GM19193 (cell line): Measurements from ENCODE around the gene ADCY4.

ENCODE experiments used
- POLR2A ChIP-seq: IDR thresholded peaks from 4 replicates; pipeline ENCODE4 v1.6.1; 2011; ENCODE audit not compliant: insufficient read depth, insufficient read length; ENCODE audit errors: extremely low read depth

Gene ADCY4

GRCh38 chr14:24356208-24356607 is 21.3 kb upstream of the ADCY4 start:
- no peak for TF ChIP-seq POLR2A

DNA sequence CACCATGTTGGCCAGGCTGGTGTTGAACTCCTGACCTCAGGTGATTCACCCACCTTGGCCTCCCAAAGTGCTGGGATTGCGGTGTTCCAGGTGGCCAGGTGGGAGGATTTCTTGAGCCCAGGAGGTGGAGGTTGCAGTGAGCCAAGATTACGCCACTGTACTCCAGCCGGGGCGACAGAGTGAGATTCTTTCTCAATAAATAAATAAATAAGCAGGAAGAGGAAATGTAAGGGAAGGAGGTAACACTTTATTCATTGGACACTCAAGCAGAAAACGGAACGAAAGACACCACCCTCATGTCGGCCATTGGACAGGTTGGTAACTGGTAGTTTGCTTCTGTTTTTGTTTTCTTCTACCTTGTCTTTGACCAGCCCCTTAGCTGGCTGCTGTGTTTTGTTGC is 20.1 kb upstream of the ADCY4 start:
- TF ChIP-seq POLR2A, result no peak

GRCh38 chr14:24353559-24354481 is 18.9 kb upstream of the ADCY4 start:
- TF ChIP-seq POLR2A, result no peak

- TF ChIP-seq POLR2A, result no peak
These were observed 16.6 kb upstream of the ADCY4 start for GRCh38 chr14:24351517-24351916.

GRCh38 chr14:24349742-24350141 is 14.9 kb upstream of the ADCY4 start:
- TF ChIP-seq POLR2A, result no peak

DNA sequence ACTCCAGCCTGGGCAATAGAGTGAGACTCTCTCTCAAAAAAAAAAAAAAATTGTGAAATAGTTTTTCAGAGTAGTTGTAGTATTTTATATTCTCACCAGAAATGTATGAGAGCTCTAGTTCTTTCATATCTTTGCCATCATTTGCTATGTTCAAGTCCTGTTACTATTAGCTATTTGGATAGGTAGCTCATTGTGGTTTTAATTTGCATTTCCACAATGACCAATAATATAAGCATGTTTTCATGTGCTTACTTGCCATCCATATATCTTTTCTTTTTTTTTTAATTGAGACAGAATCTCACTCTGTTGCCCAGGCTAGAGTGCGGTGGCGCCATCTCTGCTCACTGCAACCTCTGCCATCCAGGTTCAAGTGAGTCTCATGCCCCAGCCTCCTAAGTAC is 13.3 kb upstream of the ADCY4 start:
- no peak for TF ChIP-seq POLR2A

DNA sequence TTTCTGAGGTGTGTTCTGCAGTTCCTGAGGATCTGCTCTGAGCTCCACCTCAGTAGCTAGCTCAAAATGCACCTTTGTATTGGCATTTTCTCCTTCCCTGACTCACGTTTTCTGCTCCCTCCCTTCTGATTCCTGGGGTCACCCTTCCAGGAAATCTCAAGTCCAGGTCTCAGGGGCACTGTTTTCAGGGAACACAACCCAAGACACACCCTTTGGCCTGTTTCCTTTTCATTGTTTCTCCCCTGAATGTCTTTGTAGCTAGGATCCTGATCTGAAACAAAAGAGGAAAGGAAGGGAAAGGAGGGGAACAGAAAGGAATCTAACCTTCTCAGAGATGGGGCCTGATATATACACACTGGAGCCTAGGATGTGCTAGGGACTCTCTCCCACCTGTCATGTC is 12.3 kb upstream of the ADCY4 start:
- no peak for TF ChIP-seq POLR2A

DNA sequence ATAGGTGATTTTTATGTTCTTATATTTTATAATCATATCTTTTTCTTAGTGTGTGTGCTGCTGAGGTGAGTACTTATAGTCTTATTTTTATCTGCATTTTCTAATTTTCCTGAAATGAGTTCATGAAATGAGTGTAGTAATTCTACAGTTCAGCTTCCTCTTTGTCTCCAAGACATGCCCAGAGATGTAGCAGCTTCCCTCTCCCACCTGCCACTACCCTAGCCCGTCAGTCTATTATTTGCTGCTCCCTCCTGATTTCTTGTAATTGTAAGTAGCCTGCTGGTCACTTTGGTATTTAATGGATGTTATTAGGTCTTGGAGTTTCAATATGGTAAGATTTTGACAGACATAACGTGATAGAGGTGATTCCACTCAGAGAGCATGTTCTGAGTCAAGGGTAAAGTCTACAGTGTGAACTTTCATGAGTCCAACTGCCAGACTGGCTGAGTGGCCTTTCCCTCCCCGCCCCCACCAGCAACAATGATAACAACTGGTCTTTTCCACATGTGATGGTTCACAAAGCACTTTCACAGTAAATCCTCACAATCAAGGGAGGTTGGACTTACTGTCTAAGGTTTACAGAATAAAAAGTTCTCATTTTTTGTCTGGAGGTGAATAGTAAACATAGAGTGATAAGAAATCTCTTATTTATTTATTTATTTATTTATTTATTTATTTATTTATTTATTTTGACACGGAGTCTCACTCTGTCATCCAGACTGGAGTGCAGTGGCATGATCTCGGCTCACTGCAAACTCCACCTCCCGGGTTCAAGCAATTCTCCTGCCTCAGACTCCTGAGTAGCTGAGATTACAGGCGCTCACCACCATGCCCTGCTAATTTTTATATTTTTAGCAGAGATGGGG is 9.2 kb upstream of the ADCY4 start:
- no peak for TF ChIP-seq POLR2A

DNA sequence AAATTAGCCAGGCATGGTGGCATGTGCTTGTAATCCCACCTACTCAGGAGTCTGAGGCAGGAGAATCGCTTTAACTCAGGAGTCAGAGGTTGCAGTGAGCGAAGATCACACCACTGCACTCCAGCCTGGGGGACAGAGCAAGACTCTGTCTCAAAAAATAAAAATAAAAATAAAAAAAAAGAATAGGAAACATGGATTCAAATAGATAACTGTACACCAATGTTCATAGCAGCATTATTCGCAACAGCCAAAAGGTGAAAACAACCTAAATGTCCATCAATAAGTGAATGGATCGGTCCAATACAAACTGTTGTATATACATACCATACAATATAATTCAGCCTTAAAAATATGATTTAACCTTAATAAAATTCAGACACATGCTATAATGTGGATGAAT is 8.0 kb upstream of the ADCY4 start:
- no peak for TF ChIP-seq POLR2A

DNA sequence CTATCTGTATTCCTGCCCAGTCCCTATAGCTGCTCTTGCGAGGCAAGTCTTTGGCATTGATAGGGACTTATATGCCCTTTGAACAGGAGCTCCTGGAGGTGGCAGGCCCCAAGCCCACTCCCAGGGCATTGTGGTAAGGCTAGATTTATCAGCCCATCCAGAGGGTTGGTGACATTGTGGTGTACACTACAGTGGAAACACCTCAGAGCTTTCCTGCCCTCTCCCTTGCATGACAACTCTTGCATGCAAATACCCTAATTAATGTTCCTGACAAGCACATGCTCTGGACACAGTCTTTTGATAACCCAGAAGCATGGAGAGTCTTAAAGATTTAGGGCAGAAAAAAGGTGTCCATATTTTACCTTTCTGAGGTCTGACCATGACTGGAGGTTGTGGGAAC is 5.7 kb upstream of the ADCY4 start:
- TF ChIP-seq POLR2A, result no peak

DNA sequence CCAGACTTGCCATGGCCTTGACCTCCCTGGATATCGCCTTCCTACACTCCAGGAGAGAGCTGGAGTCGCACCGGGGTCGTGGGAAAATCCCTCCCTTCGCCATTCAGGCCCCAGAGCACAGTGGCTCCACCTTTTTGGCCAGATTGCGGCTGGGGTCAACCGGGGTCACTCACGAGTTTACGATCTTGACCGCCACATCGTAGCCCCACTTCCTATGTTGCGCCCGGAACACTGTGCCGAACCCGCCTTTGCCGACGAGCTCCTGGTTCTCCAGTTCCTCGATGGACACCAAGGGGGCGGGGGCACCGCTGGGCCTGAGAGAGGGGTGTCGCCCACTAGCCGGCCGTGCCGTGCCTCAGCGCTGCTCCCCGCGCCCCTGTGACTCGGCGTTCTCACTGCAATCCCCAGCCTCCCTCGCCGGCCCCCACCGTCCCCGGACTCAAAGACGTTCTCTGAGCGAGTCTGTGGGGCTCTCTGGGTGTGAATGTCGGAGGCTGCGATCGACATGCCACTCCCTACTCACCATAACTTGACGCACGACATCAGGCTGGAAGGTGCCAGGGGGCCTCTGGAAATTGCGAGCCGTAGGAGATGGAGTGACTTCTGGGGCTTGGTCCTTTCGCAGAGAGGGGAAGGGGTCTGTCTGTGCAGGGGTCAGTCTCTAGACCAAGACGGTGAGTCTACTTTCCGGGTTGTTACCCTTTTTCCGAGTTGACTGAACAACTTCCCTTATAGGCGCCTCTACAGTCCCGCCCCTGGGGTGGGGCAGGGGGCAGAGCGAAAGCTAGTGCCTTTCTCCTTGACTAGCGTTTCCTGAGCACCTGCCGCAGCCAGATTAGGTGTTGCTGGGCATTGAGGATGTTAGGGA is 4.6 kb upstream of the ADCY4 start, which contains the start of gene RIPK3:
RIPK3 (minus strand) TSS at position 708 of the 868 bp plus-strand sequence; CDS start at position 543, 165 bp downstream.
- peak; percentile 66 for TF ChIP-seq POLR2A

GRCh38 chr14:24338843-24339242 is 4.0 kb upstream of the ADCY4 start:
- no peak for TF ChIP-seq POLR2A

GRCh38 chr14:24337824-24338175 is 2.9 kb upstream of the ADCY4 start:
- TF ChIP-seq POLR2A, result no peak

DNA sequence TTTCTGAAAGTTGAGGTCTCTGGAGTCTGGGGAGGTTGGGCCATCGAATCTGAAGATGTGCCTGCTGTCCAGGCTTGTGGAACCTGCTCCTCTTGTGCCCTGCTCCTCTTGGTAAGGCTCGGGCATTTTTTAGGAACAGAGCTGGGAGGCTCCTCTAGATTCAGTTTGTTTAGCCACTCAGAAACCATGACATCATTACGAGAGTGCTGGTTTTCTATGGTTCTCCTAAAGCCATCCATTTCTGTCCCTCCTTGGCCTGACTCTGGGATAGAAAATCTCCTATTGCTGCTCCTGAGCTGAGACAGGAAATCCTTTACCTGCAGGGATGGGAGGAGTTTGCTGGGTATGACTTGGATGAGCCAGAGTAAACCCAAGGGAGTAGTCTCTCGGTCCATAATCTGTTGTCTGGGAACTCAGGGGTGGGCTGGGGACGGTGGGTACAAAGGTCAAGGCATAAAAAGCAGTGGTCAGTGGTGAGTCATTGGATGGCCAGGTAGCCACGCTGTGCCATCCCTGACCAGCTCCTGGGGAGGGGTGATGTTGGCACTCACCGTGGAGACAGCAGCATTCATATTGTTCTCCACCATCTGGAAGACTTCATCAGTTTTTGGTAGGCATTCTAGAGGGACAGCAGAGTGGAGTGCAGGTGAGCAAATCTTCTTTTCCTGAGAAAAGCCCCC is 2.4 kb upstream of the ADCY4 start:
- TF ChIP-seq POLR2A, result no peak
